Panc1 (cell line): ENCODE data around the gene RASAL1. TPM values are rescaled to one million over a fixed set of nuclear protein-coding genes. Genes with fewer than 3 reads are reported as not detected.
A peak's percentile ranks its signal among the peaks of the same experiment; 100 is the strongest.

Experiments used
- ATAC-seq: fragments of 200-7000 bp; cut with Tn5 transposase; 2 replicates; pipeline ENCODE4 v1.9.1; 2020; ENCODE audit warnings: mild to moderate bottlenecking, moderate library complexity
- BruUV-seq: library from RNA; stranded (reverse); fragments of 400-500 nt; replicated peaks from 2 replicates; lab custom pipeline; 2021; lab: Mats Ljungman, UMichigan
- CTCF ChIA-PET: fragments of 300-600 bp; sonication (Branson Sonifier 250); formaldehyde crosslinking; loops from one replicate; lab custom pipeline; 2022; ENCODE audit warnings: antibody characterized with exemption; lab: Charles Lee
- POLR2A ChIA-PET: fragments of 300-600 bp; sonication (Branson Sonifier 250); formaldehyde crosslinking; loops from one replicate; lab custom pipeline; 2022; ENCODE audit warnings: antibody characterized with exemption; lab: Charles Lee
- DNase-seq: peaks from one replicate; pipeline ENCODE4 v3.0.0-alpha.2; 2010; ENCODE audit warnings: low read depth, low spot score
- H3K27ac ChIP-seq: 2 replicates; pipeline ENCODE4 v1.5.1; 2011; ENCODE audit warnings: mild to moderate bottlenecking, low read length, inconsistent platforms
- H3K27me3 ChIP-seq: fragments of 200-500 bp; sonication (Bioruptor generic); 2 replicates; pipeline ENCODE4 v1.6.0; 2014; ENCODE audit warnings: low read length, inconsistent platforms; ENCODE audit not compliant: control insufficient read depth, insufficient read depth
- H3K36me3 ChIP-seq: fragments of 200-500 bp; sonication (Bioruptor generic); 2 replicates; pipeline ENCODE4 v1.5.1; 2014; ENCODE audit warnings: inconsistent platforms, mild to moderate bottlenecking, low read length, moderate library complexity; ENCODE audit not compliant: control insufficient read depth, insufficient read depth
- H3K4me1 ChIP-seq: 2 replicates; pipeline ENCODE4 v1.5.1; 2011; ENCODE audit warnings: inconsistent platforms, mild to moderate bottlenecking, low read length, moderate library complexity; ENCODE audit not compliant: control insufficient read depth, insufficient read depth
- H3K4me3 ChIP-seq, 2 experiments: 2 replicates each; pipeline ENCODE4 v1.5.1; 2011 to 2012; ENCODE audit warnings: low read depth in 2 of 2, low read length in 2 of 2, mild to moderate bottlenecking in 2 of 2, inconsistent platforms in 1 of 2, moderate library complexity in 1 of 2
- H3K9me3 ChIP-seq: fragments of 200-500 bp; sonication (Bioruptor generic); 2 replicates; pipeline ENCODE4 v1.5.1; 2014; ENCODE audit warnings: low read depth, mild to moderate bottlenecking, inconsistent platforms, low read length, moderate library complexity; ENCODE audit not compliant: control insufficient read depth, insufficient read depth
- POLR2AphosphoS5 ChIP-seq: IDR thresholded peaks from 2 replicates; pipeline ENCODE4 v1.6.1; 2012; ENCODE audit warnings: mild to moderate bottlenecking, low read depth, low read length, moderate library complexity
- REST ChIP-seq, 2 experiments: IDR thresholded peaks; 2 replicates each; pipeline ENCODE4 v1.6.1; 2011 to 2012; ENCODE audit warnings: low read depth in 2 of 2, control low read depth in 1 of 2, low read length in 1 of 2, mild to moderate bottlenecking in 1 of 2, moderate library complexity in 1 of 2; ENCODE audit not compliant: insufficient read depth in 1 of 2
- SIN3A ChIP-seq: IDR thresholded peaks from 2 replicates; pipeline ENCODE4 v1.6.1; 2012; ENCODE audit warnings: low read depth, mild to moderate bottlenecking, low read length, moderate library complexity, borderline replicate concordance; ENCODE audit not compliant: insufficient read depth
- TCF7L2 ChIP-seq: IDR thresholded peaks from 2 replicates; pipeline ENCODE4 v1.6.1; 2011; ENCODE audit warnings: mild to moderate bottlenecking, low read depth, low read length, inconsistent platforms
- in situ Hi-C: cut with HindIII; loops from 2 replicates; pipeline ENCODE4 v1.10.0; 2016; ENCODE audit warnings: low sequenced_read_pairs, low pct_unique_long_range_greater_than_20kb
- intact Hi-C: fragments of 100-400 bp; cut with micrococcal nuclease; formaldehyde crosslinking; loops from one replicate; pipeline ENCODE4 v1.10.0; 2022; ENCODE audit not compliant: unreplicated experiment
- total RNA-seq: library from RNA; stranded (reverse); gene quantifications from one replicate; pipeline ENCODE4 v1.2.1, GENCODE V29; 2021; ENCODE audit not compliant: unreplicated experiment
- TF ChIP-seq, protein P1 (sequence below): fragments of 450-650 bp; IDR thresholded peaks from 2 replicates; pipeline ENCODE4 v1.5.1; 2017; ENCODE audit warnings: mild to moderate bottlenecking

The RASAL1 gene
- total RNA-seq, 1 experiment from 2014 or later: 0.28 TPM

- intact Hi-C loops (no loop called here), in situ Hi-C loops (no loop called here)
- ATAC-seq (peak; percentile 79), DNase-seq (peak; percentile 68)
- Histone ChIP-seq H3K4me1 (peaks cover 14% of the 10 kb centered on the region), H3K27me3 (no peaks in the 10 kb centered on the region), H3K27ac (peak overlapping the region; percentile 77), H3K4me3 (peak overlapping the region; percentile 78 to 84), H3K9me3 (no peaks in the 10 kb centered on the region), H3K36me3 (peaks cover 14% of the 10 kb centered on the region)
- CTCF ChIA-PET: interaction anchor here (0.9 kb wide), 1 partner anchor 277 kb away, joined by 4 read pairs; no protein-coding TSS in a partner anchor
- 0 out of 2 replicates have a peak, but pooled peaks have one; percentile 7 for TF ChIP-seq SIN3A
- TF ChIP-seq, protein P1, sequence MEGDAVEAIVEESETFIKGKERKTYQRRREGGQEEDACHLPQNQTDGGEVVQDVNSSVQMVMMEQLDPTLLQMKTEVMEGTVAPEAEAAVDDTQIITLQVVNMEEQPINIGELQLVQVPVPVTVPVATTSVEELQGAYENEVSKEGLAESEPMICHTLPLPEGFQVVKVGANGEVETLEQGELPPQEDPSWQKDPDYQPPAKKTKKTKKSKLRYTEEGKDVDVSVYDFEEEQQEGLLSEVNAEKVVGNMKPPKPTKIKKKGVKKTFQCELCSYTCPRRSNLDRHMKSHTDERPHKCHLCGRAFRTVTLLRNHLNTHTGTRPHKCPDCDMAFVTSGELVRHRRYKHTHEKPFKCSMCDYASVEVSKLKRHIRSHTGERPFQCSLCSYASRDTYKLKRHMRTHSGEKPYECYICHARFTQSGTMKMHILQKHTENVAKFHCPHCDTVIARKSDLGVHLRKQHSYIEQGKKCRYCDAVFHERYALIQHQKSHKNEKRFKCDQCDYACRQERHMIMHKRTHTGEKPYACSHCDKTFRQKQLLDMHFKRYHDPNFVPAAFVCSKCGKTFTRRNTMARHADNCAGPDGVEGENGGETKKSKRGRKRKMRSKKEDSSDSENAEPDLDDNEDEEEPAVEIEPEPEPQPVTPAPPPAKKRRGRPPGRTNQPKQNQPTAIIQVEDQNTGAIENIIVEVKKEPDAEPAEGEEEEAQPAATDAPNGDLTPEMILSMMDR: no peak
- POLR2A ChIA-PET: no interaction called here
- BruUV-seq: no TSS peak
These were observed 48.7 kb upstream of the RASAL1 start for GRCh38 chr12:113184098-113184899.

- H3K9me3 ChIP-seq: no peaks in the 10 kb centered on the region
- peaks cover 11% of the 10 kb centered on the region; the same call in 1 of the 2 replicates for H3K36me3 ChIP-seq
- peaks cover 14% of the 10 kb centered on the region for H3K4me1 ChIP-seq
- DNase-seq: no peak
- TSS peak; percentile 84 for BruUV-seq
- no peak overlapping the region for H3K27ac ChIP-seq
- intact Hi-C loops (no loop called here), in situ Hi-C loops (no loop called here)
- H3K4me3 ChIP-seq: no peak overlapping the region
- ATAC-seq: no peak
- ChIA-PET CTCF (no interaction called here), POLR2A (interaction anchor here (0.7 kb wide), 1 partner anchor 43 kb away, joined by 10 read pairs; no protein-coding TSS in a partner anchor)
- TF ChIP-seq TCF7L2: no peak
- TF ChIP-seq REST (IDR thresholded peaks at IDR 0.05; ENCODE audit: insufficient read depth in 1 of 2, low read depth in 2 of 2, low read length in 1 of 2): no peak
- TF ChIP-seq, protein P1: no peak
- no peak for TF ChIP-seq POLR2AphosphoS5
- no peak for TF ChIP-seq SIN3A
- H3K27me3 ChIP-seq: no peaks in the 10 kb centered on the region
These were observed 47.5 kb upstream of the RASAL1 start for GRCh38 chr12:113183030-113183589.
